DND-41 (cell line): ENCODE results near the gene CELA1.
A peak's percentile ranks its signal among the peaks of the same experiment; 100 is the strongest.

ENCODE experiments used
- ATAC-seq: fragments of 200-7000 bp; cut with Tn5 transposase; 3 replicates; pipeline ENCODE4 v1.9.1; 2021; ENCODE audit warnings: low read depth; ENCODE audit not compliant: insufficient read depth
- DNase-seq: peaks from one replicate; pipeline ENCODE4 v3.0.0-alpha.2; 2020
- H2AFZ ChIP-seq: 2 replicates; pipeline ENCODE4 v1.6.0; 2012; ENCODE audit warnings: low read depth, low read length
- H3K27ac ChIP-seq: 2 replicates; pipeline ENCODE4 v1.5.1; 2012; ENCODE audit warnings: low read length, inconsistent platforms
- H3K27me3 ChIP-seq: fragments of 200-600 bp; sonication (generic); 2 replicates; pipeline ENCODE4 v1.6.0; 2012; ENCODE audit warnings: low read length, mild to moderate bottlenecking, inconsistent platforms; ENCODE audit not compliant: insufficient read depth, poor library complexity
- H3K36me3 ChIP-seq: 2 replicates; pipeline ENCODE4 v1.5.1; 2012; ENCODE audit warnings: low read length, inconsistent platforms; ENCODE audit not compliant: insufficient read depth
- H3K4me1 ChIP-seq: 2 replicates; pipeline ENCODE4 v1.5.1; 2012; ENCODE audit warnings: mild to moderate bottlenecking, low read length; ENCODE audit not compliant: insufficient read depth
- H3K4me2 ChIP-seq: 2 replicates; pipeline ENCODE4 v1.6.0; 2012; ENCODE audit warnings: mild to moderate bottlenecking, moderate library complexity, low read length, inconsistent platforms; ENCODE audit not compliant: insufficient read depth
- H3K4me3 ChIP-seq, 2 experiments: fragments of 200-600 bp in 1 of 2; shearing (Covaris generic) in 1 of 2; 2 replicates each; pipeline ENCODE4 v1.5.1; 2012 to 2016; ENCODE audit warnings: inconsistent platforms in 2 of 2, low read length in 2 of 2, mild to moderate bottlenecking in 2 of 2, low read depth in 1 of 2, moderate library complexity in 1 of 2
- H3K79me2 ChIP-seq: 2 replicates; pipeline ENCODE4 v1.6.0; 2012; ENCODE audit warnings: low read length, inconsistent platforms; ENCODE audit not compliant: insufficient read depth
- H3K9ac ChIP-seq: 2 replicates; pipeline ENCODE4 v1.6.0; 2012; ENCODE audit warnings: low read depth, mild to moderate bottlenecking, inconsistent platforms, low read length, moderate library complexity
- H3K9me3 ChIP-seq: 2 replicates; pipeline ENCODE4 v1.5.1; 2012; ENCODE audit warnings: low read length, moderate library complexity, mild to moderate bottlenecking, inconsistent platforms; ENCODE audit not compliant: insufficient read depth, severe bottlenecking
- H4K20me1 ChIP-seq: 2 replicates; pipeline ENCODE4 v1.6.0; 2012; ENCODE audit warnings: low read length; ENCODE audit not compliant: insufficient read depth
- EZH2 ChIP-seq: IDR thresholded peaks from 3 replicates; pipeline ENCODE4 v1.6.1; 2012; ENCODE audit warnings: borderline replicate concordance, low read depth, mild to moderate bottlenecking, moderate library complexity, low read length, inconsistent platforms; ENCODE audit not compliant: severe bottlenecking
- TF ChIP-seq, protein P1 (sequence below): IDR thresholded peaks from 2 replicates; pipeline ENCODE4 v1.5.1; 2012; ENCODE audit warnings: borderline replicate concordance, low read length, moderate library complexity, mild to moderate bottlenecking; ENCODE audit not compliant: poor library complexity, severe bottlenecking; ENCODE audit errors: extremely low read depth

Gene CELA1

DNA sequence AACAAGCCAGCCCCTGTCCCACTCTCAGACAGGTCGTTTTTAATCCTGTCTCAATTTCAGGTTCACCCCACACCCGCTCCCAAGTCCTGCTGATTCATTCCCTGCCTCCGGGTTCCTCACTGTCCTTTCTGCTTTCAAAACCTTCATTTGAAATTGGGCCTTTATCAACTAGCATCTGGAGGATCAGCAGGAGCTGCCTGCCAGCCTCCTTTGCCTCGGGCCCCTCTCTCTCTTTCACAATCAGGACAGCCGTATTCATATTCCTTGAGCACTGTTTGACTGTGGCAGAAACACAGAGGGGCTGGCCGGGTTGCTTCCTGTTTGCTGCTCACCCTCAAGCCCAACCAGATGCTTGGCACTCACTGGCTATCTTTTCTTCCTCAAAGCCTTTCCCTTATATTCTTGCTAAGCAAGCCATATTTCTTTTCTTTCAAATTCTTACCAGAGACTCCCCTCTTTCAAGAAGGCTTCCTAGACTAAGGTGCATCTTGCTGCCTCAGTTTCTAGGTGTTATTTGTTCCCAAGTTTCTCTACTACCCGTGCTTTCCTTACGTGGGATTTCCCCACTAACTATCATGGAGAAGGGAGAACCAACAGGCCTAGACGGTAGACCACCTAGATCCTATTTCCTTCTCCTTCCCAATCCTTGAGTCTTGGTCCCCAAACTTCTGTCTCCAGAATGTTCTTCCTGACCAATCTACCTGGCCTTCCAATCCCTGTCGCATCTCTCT lies 41.8 kb upstream of the CELA1 start:
- peaks cover 48% of the 10 kb centered on the region for H3K79me2 ChIP-seq
- peak overlapping the region; percentile 68 for H3K27ac ChIP-seq
- peak overlapping the region; percentile 57 for H3K4me2 ChIP-seq
- no peak overlapping the region for H3K4me3 ChIP-seq
- no peak overlapping the region; the same call in 1 of the 2 replicates for H2AFZ ChIP-seq
- ATAC-seq (peak; percentile 8; the same call in 1 of the 3 replicates), DNase-seq (peak; percentile 71)
- no peaks in the 10 kb centered on the region for H3K27me3 ChIP-seq
- H3K9me3 ChIP-seq = no peaks in the 10 kb centered on the region
- H3K4me1 ChIP-seq = peaks cover 95% of the 10 kb centered on the region
- peak overlapping the region; percentile 23 for H3K9ac ChIP-seq
- H4K20me1 ChIP-seq = no peaks in the 10 kb centered on the region
- H3K36me3 ChIP-seq = 0 out of 2 replicates have a peak, but pooled peaks cover 3% of the 10 kb centered on the region
- TF ChIP-seq, protein P1, sequence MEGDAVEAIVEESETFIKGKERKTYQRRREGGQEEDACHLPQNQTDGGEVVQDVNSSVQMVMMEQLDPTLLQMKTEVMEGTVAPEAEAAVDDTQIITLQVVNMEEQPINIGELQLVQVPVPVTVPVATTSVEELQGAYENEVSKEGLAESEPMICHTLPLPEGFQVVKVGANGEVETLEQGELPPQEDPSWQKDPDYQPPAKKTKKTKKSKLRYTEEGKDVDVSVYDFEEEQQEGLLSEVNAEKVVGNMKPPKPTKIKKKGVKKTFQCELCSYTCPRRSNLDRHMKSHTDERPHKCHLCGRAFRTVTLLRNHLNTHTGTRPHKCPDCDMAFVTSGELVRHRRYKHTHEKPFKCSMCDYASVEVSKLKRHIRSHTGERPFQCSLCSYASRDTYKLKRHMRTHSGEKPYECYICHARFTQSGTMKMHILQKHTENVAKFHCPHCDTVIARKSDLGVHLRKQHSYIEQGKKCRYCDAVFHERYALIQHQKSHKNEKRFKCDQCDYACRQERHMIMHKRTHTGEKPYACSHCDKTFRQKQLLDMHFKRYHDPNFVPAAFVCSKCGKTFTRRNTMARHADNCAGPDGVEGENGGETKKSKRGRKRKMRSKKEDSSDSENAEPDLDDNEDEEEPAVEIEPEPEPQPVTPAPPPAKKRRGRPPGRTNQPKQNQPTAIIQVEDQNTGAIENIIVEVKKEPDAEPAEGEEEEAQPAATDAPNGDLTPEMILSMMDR = no peak
- no peak for TF ChIP-seq EZH2

DNA sequence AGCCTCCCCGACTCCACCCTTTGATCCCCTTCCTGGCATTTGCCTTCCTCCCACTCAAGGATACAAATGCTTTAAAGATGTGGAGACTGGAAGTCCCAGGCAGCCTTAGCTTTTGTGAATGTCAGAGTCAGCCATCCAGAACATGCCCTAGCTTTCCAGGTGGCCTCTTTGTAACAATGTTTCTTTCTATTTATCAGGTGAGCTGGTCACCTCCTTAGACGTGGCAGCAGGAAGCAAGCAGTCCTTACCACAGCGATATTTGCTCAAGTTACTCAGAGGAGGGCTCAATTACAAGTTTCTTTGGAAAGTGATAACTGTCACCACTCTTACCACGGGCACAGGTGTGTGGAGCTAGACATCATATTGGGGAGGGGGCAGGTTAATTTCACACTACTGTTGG lies 39.9 kb upstream of the CELA1 start:
- peak overlapping the region; percentile 75 for H3K27ac ChIP-seq
- TF ChIP-seq, protein P1 = no peak
- TF ChIP-seq EZH2 = no peak
- no peaks in the 10 kb centered on the region for H4K20me1 ChIP-seq
- H3K4me2 ChIP-seq = peak overlapping the region; percentile 31
- H2AFZ ChIP-seq = no peak overlapping the region
- DNase-seq = peak; percentile 41
- H3K4me1 ChIP-seq = peaks cover 98% of the 10 kb centered on the region
- H3K36me3 ChIP-seq = peaks cover 14% of the 10 kb centered on the region
- H3K79me2 ChIP-seq = peaks cover 39% of the 10 kb centered on the region
- H3K27me3 ChIP-seq = no peaks in the 10 kb centered on the region
- H3K9ac ChIP-seq = peak overlapping the region; percentile 17
- no peak overlapping the region for H3K4me3 ChIP-seq
- ATAC-seq = no peak
- no peaks in the 10 kb centered on the region for H3K9me3 ChIP-seq

DNA sequence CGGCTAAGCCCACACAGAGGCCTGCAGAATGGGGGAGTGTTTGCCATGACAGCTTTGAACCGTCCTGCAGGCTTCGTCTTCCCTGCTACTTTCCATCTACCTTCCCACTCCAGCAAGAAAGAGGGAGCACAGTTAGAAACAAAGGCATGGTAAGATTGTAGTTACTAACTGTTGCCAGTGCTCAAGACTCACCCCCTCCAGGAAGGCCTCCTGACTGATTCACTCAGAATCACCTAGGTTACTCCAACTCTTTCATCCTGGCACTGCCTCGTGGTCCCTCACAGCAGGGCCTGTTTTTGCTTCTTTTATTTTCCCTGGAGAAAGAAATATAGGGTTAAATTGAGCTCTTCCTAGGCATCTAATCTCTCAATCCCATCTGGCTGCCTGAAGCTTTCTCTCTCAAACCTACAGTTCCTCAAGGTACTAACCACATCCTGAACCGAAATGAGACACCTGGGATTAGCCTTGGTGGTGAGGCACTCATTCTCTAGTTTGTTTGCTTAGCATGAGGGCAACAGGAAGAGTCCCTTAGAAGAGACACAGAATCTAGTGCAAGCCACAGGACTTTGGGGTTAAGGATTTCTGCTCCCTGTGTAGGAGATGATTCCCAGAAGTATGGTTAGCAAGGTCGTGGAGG lies 36.9 kb upstream of the CELA1 start:
- Histone ChIP-seq H3K4me3 (peak overlapping the region in 1 of 2 experiments; percentile 14; a peak in 1 of 4 replicates), H3K27ac (peak overlapping the region; percentile 92), H3K4me2 (peak overlapping the region; percentile 55), H3K9ac (peak overlapping the region; percentile 44), H3K4me1 (peaks cover 100% of the 10 kb centered on the region), H3K79me2 (peaks cover 38% of the 10 kb centered on the region), H4K20me1 (no peaks in the 10 kb centered on the region), H3K36me3 (peaks cover 38% of the 10 kb centered on the region), H3K27me3 (no peaks in the 10 kb centered on the region), H2AFZ (no peak overlapping the region), H3K9me3 (no peaks in the 10 kb centered on the region)
- DNase-seq (peak; percentile 79), ATAC-seq (peak; percentile 69)
- no peak for TF ChIP-seq EZH2
- TF ChIP-seq, protein P1 = no peak
